Measurements from ENCODE around the gene CTDSPL.

CTDSPL gene

GRCh38 chr3:37861620-37862041 lies at the start of gene CTDSPL:
Gene CTDSPL (plus strand): TSS chr3:37861880. CDS start chr3:37862200, 320 bp downstream.
- peak within 1 kb of the TSS; percentile 48; the same call in 1 of the 2 replicates for H3K9ac ChIP-seq (ENCODE audit: low read length)
- no peaks in the 10 kb centered on the region for H3K27me3 ChIP-seq (replicated peaks; ENCODE audit: insufficient read depth, low read length)
- H3K27ac ChIP-seq (ENCODE audit: low read length): no peak within 1 kb of the TSS
- H4K20me1 ChIP-seq (ENCODE audit: insufficient read depth, low read length): no peaks in the 10 kb centered on the region
- peak within 1 kb of the TSS; percentile 90 for H3K4me2 ChIP-seq (ENCODE audit: low read depth, low read length)
- H3K9me3 ChIP-seq (replicated peaks; ENCODE audit: insufficient read depth, low read length): no peaks in the 10 kb centered on the region
- H3F3A ChIP-seq (ENCODE audit: insufficient read depth, low read length): no peaks in the 10 kb centered on the region
- peak within 1 kb of the TSS; percentile 78 for H2AFZ ChIP-seq (ENCODE audit: low read length)
- H3K79me2 ChIP-seq (ENCODE audit: low read length): no peaks in the 10 kb centered on the region
- TF ChIP-seq CTCF (IDR thresholded peaks at IDR 0.05; ENCODE audit: low read length): no peak
- TF ChIP-seq EZH2phosphoT487 (IDR thresholded peaks at IDR 0.05; ENCODE audit: low read length): no peak
- TF ChIP-seq EZH2 (optimal IDR thresholded peaks at IDR 0.05; ENCODE audit: low read depth, low read length): no peak
- peak; percentile 25 for DNase-seq
- peak within 1 kb of the TSS; percentile 65 for H3K4me3 ChIP-seq (ENCODE audit: low read length)
- peaks cover 4% of the 10 kb centered on the region; the same call in 1 of the 2 replicates for H3K4me1 ChIP-seq (ENCODE audit: low read length)
- no peaks in the 10 kb centered on the region for H3K36me3 ChIP-seq (replicated peaks; ENCODE audit: insufficient read depth, low read length)
- no peaks in the 10 kb centered on the region for H3K9me2 ChIP-seq (replicated peaks; ENCODE audit: insufficient read depth, low read length)

GRCh38 chr3:37812499-37812896 lies 49.2 kb upstream of the CTDSPL start:
- DNase-seq: no peak
- H2AFZ ChIP-seq (ENCODE audit: low read length): no peak overlapping the region
- H3K9me3 ChIP-seq (replicated peaks; ENCODE audit: insufficient read depth, low read length): no peaks in the 10 kb centered on the region
- no peaks in the 10 kb centered on the region for H3F3A ChIP-seq (ENCODE audit: insufficient read depth, low read length)
- H4K20me1 ChIP-seq (ENCODE audit: insufficient read depth, low read length): no peaks in the 10 kb centered on the region
- no peaks in the 10 kb centered on the region for H3K9me2 ChIP-seq (replicated peaks; ENCODE audit: insufficient read depth, low read length)
- H3K79me2 ChIP-seq (ENCODE audit: low read length): no peaks in the 10 kb centered on the region
- TF ChIP-seq EZH2phosphoT487 (IDR thresholded peaks at IDR 0.05; ENCODE audit: low read length): no peak
- TF ChIP-seq EZH2 (optimal IDR thresholded peaks at IDR 0.05; ENCODE audit: low read depth, low read length): no peak
- TF ChIP-seq CTCF (IDR thresholded peaks at IDR 0.05; ENCODE audit: low read length): no peak
- H3K4me3 ChIP-seq (ENCODE audit: low read length): no peak overlapping the region
- H3K4me2 ChIP-seq (ENCODE audit: low read depth, low read length): no peak overlapping the region; the same call in 1 of the 2 replicates
- no peaks in the 10 kb centered on the region for H3K27me3 ChIP-seq (replicated peaks; ENCODE audit: insufficient read depth, low read length)
- H3K9ac ChIP-seq (ENCODE audit: low read length): no peak overlapping the region
- H3K4me1 ChIP-seq (ENCODE audit: low read length): peaks cover 14% of the 10 kb centered on the region
- H3K27ac ChIP-seq (ENCODE audit: low read length): no peak overlapping the region; the same call in 1 of the 2 replicates
- no peaks in the 10 kb centered on the region for H3K36me3 ChIP-seq (replicated peaks; ENCODE audit: insufficient read depth, low read length)

GRCh38 chr3:37813403-37813802 lies 48.3 kb upstream of the CTDSPL start:
- H3K36me3 ChIP-seq (replicated peaks; ENCODE audit: insufficient read depth, low read length): no peaks in the 10 kb centered on the region
- no peaks in the 10 kb centered on the region for H4K20me1 ChIP-seq (ENCODE audit: insufficient read depth, low read length)
- no peaks in the 10 kb centered on the region for H3K9me3 ChIP-seq (replicated peaks; ENCODE audit: insufficient read depth, low read length)
- no peak overlapping the region for H3K9ac ChIP-seq (ENCODE audit: low read length)
- H3K9me2 ChIP-seq (replicated peaks; ENCODE audit: insufficient read depth, low read length): no peaks in the 10 kb centered on the region
- no peaks in the 10 kb centered on the region for H3F3A ChIP-seq (ENCODE audit: insufficient read depth, low read length)
- H3K4me3 ChIP-seq (ENCODE audit: low read length): no peak overlapping the region
- peaks cover 14% of the 10 kb centered on the region for H3K4me1 ChIP-seq (ENCODE audit: low read length)
- no peak overlapping the region; the same call in 1 of the 2 replicates for H3K4me2 ChIP-seq (ENCODE audit: low read depth, low read length)
- H3K27ac ChIP-seq (ENCODE audit: low read length): no peak overlapping the region; the same call in 1 of the 2 replicates
- DNase-seq: no peak
- no peaks in the 10 kb centered on the region for H3K79me2 ChIP-seq (ENCODE audit: low read length)
- no peaks in the 10 kb centered on the region for H3K27me3 ChIP-seq (replicated peaks; ENCODE audit: insufficient read depth, low read length)
- TF ChIP-seq EZH2phosphoT487 (IDR thresholded peaks at IDR 0.05; ENCODE audit: low read length) (no peak), EZH2 (optimal IDR thresholded peaks at IDR 0.05; ENCODE audit: low read depth, low read length) (no peak), CTCF (IDR thresholded peaks at IDR 0.05; ENCODE audit: low read length) (no peak)
- no peak overlapping the region for H2AFZ ChIP-seq (ENCODE audit: low read length)
